Ishikawa (cell line): Measurements from ENCODE around the gene EMX1.

Experiments used
- CREB1 ChIP-seq: IDR thresholded peaks from 2 replicates; pipeline ENCODE4 v1.6.1; 2012; ENCODE audit warnings: low read depth
- RAD21 ChIP-seq: IDR thresholded peaks from 2 replicates; pipeline ENCODE4 v1.6.1; 2012; ENCODE audit warnings: low read depth
- TEAD4 ChIP-seq: IDR thresholded peaks from 2 replicates; pipeline ENCODE4 v1.6.1; 2012
- YY1 ChIP-seq: IDR thresholded peaks from 2 replicates; pipeline ENCODE4 v1.6.1; 2012; ENCODE audit warnings: low read depth

DNA sequence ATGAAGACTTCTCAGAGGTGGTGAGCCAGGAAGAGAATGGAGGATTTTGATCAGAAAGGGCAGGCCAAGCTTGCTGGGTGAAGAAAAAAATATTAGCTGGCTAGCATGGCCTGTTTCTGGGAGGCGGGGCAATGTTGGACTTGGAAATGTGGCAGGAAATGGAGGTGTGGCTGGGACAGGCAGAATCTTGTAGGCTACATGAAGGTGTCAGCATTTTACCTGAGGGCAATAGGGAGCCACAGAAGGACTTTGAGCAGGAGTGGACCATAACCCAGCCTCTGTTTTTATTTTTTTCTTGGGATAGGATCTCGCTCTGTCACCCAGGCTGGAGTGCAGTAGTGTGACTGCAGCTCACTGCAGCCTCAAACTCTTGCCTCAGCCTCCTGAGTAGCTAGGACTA, 31.7 kb downstream of the EMX1 start:
- TF ChIP-seq RAD21 (no peak), CREB1 (no peak), YY1 (no peak), TEAD4 (no peak)
